A549 (cell line): ENCODE results near the gene NALCN. TPM values are rescaled to one million over a fixed set of nuclear protein-coding genes. Genes with fewer than 3 reads are reported as not detected.
A peak's percentile ranks its signal among the peaks of the same experiment; 100 is the strongest.

Experiments used
- ATAC-seq, 2 experiments: fragments of 200-7000 bp in 1 of 2; fragments of >200 bp in 1 of 2; cut with Nextera tagmentation in 1 of 2; cut with Tn5 transposase in 1 of 2; 3 replicates each; pipeline versions ENCODE4 v1.8.0 to v1.9.1; 2018 to 2020; ENCODE audit warnings: mild to moderate bottlenecking in 1 of 2, moderate library complexity in 1 of 2
- CTCF ChIA-PET: fragments of 300-600 bp; sonication (Branson Sonifier 250); formaldehyde crosslinking; extraction: SDS; loops from one replicate; lab custom pipeline; 2021; ENCODE audit warnings: antibody characterized with exemption, inconsistent platforms; lab: Yijun Ruan, JAX
- POLR2A ChIA-PET: fragments of 350-600 bp; formaldehyde crosslinking; extraction: SDS; loops from one replicate; lab custom pipeline; 2021; ENCODE audit warnings: antibody characterized with exemption, inconsistent platforms; lab: Yijun Ruan, JAX
- DNase-seq, 2 experiments: peaks; one replicate each; pipeline versions ENCODE4 v3.0.0 to v3.0.0-alpha.2; 2011 to 2016; ENCODE audit warnings: low read depth in 1 of 2, low spot score in 1 of 2
- FAIRE-seq: peaks from 2 replicates; lab custom pipeline; 2011; peaks lifted over from hg19 to GRCh38; lab: Jason Lieb, UNC
- H3K27ac ChIP-seq, 2 experiments: fragments of >200 bp; sonication (Bioruptor Twin); formaldehyde crosslinking; 3 replicates each; pipeline ENCODE4 v1.5.1; 2016 to 2017
- H3K4me1 ChIP-seq: fragments of >200 bp; sonication (Bioruptor Twin); formaldehyde crosslinking; 3 replicates; pipeline ENCODE4 v1.6.1; 2016
- H3K4me2 ChIP-seq: fragments of >200 bp; sonication (Bioruptor Twin); formaldehyde crosslinking; 3 replicates; pipeline ENCODE4 v1.6.1; 2016
- H3K4me3 ChIP-seq: fragments of >200 bp; sonication (Bioruptor Twin); formaldehyde crosslinking; 3 replicates; pipeline ENCODE4 v1.5.1; 2016
- H3K9me3 ChIP-seq: fragments of >200 bp; sonication (Bioruptor Twin); formaldehyde crosslinking; 3 replicates; pipeline ENCODE4 v1.6.1; 2016
- BHLHE40 ChIP-seq: IDR thresholded peaks from 2 replicates; pipeline ENCODE4 v1.6.1; 2012; ENCODE audit warnings: low read depth, low read length, inconsistent platforms
- CBX2 ChIP-seq: fragments of 200-600 bp; sonication (generic); IDR thresholded peaks from 2 replicates; pipeline ENCODE4 v1.6.1; 2016; ENCODE audit warnings: low read depth, mild to moderate bottlenecking, borderline replicate concordance
- CHD2 ChIP-seq: fragments of 150-350 bp; IDR thresholded peaks from 2 replicates; pipeline ENCODE4 v1.6.1; 2014; ENCODE audit warnings: low read length; ENCODE audit not compliant: partially characterized antibody
- EHF ChIP-seq: fragments of 250-450 bp; sonication (Bioruptor Pico); IDR thresholded peaks from 2 replicates; pipeline ENCODE4 v1.5.0; 2020; ENCODE audit warnings: mild to moderate bottlenecking
- EHMT2 ChIP-seq: fragments of 200-600 bp; sonication (generic); IDR thresholded peaks from 2 replicates; pipeline ENCODE4 v1.6.1; 2016; ENCODE audit warnings: antibody characterized with exemption, low read depth, mild to moderate bottlenecking, moderate library complexity
- GATA3 ChIP-seq: IDR thresholded peaks from 2 replicates; pipeline ENCODE4 v1.6.1; 2012; ENCODE audit warnings: borderline replicate concordance
- JUN ChIP-seq, 2 experiments: fragments of >200 bp; sonication (Bioruptor Twin); formaldehyde crosslinking; IDR thresholded peaks; 2 replicates in 1 of 2; 3 replicates in 1 of 2; pipeline ENCODE4 v1.6.1; 2016 to 2017
- JUNB ChIP-seq: fragments of >200 bp; sonication (Bioruptor Twin); formaldehyde crosslinking; IDR thresholded peaks from 2 replicates; pipeline ENCODE4 v1.6.1; 2016
- MYC ChIP-seq: IDR thresholded peaks from 2 replicates; pipeline ENCODE4 v1.6.1; 2012; ENCODE audit warnings: mild to moderate bottlenecking, inconsistent platforms, low read length, improper control_type of control experiment, borderline replicate concordance
- POLR2A ChIP-seq: IDR thresholded peaks from 2 replicates; pipeline ENCODE4 v1.6.1; 2012; ENCODE audit warnings: mild to moderate bottlenecking, low read length
- RAD21 ChIP-seq, 2 experiments: fragments of >200 bp in 1 of 2; sonication (Bioruptor Twin) in 1 of 2; formaldehyde crosslinking in 1 of 2; IDR thresholded peaks in 1 of 2; conservative IDR thresholded peaks in 1 of 2; 2 replicates in 1 of 2; 3 replicates in 1 of 2; pipeline ENCODE4 v1.6.1; 2012 to 2018; ENCODE audit warnings: inconsistent platforms in 1 of 2
- RNF2 ChIP-seq: fragments of 200-600 bp; sonication (generic); IDR thresholded peaks from 2 replicates; pipeline ENCODE4 v1.6.1; 2016; ENCODE audit warnings: low read depth, mild to moderate bottlenecking, antibody characterized with exemption, moderate library complexity, borderline replicate concordance
- TFCP2L1 ChIP-seq: fragments of 250-450 bp; sonication (Bioruptor Pico); IDR thresholded peaks from 2 replicates; pipeline ENCODE4 v1.5.0; 2021; ENCODE audit warnings: mild to moderate bottlenecking
- TP53 ChIP-seq: fragments of 250-450 bp; sonication (Bioruptor Pico); IDR thresholded peaks from 2 replicates; pipeline ENCODE4 v1.5.0; 2021; ENCODE audit warnings: mild to moderate bottlenecking, moderate library complexity
- ZSCAN20 ChIP-seq: fragments of 250-450 bp; sonication (Bioruptor Pico); IDR thresholded peaks from 2 replicates; pipeline ENCODE4 v1.8.0; 2022; ENCODE audit warnings: mild to moderate bottlenecking, moderate library complexity
- WGBS: methylation state at CpG from one replicate; pipeline ENCODE4 v1.1.6; 2017; ENCODE audit errors: missing lambda C conversion rate; 5-methylcytosine and 5-hydroxymethylcytosine counted together
- polyA plus RNA-seq, 4 experiments: library from polyadenylated mRNA; depleted of rRNA in 3 of 4; stranded (reverse); fragments of >200 nt; fragmentation: RNase III in 1 of 4; extraction: RNeasy Plus Mini Kit Qiagen cat#74134 plus additional on column Dnase treatment in 1 of 4; gene quantifications; 2 replicates in 3 of 4; 3 replicates in 1 of 4; pipeline ENCODE4 v1.2.3, GENCODE V29; 2011 to 2017
- TF ChIP-seq, protein P1 (sequence below): fragments of 250-450 bp; sonication (Bioruptor Pico); IDR thresholded peaks from 2 replicates; pipeline ENCODE4 v1.5.0; 2020; ENCODE audit warnings: low read depth, mild to moderate bottlenecking, moderate library complexity
- TF ChIP-seq, protein P2 (sequence below): fragments of 200-600 bp; sonication (generic); IDR thresholded peaks from 2 replicates; pipeline ENCODE4 v1.6.1; 2016; ENCODE audit warnings: antibody characterized with exemption, mild to moderate bottlenecking, moderate library complexity
- TF ChIP-seq, protein P3 (sequence below): IDR thresholded peaks from 2 replicates; pipeline ENCODE4 v1.6.1; 2012
- TF ChIP-seq, protein P4 (sequence below): IDR thresholded peaks from 2 replicates; pipeline ENCODE4 v1.6.1; 2012; ENCODE audit warnings: low read depth, borderline replicate concordance

Gene NALCN
- polyA plus RNA-seq, 2 of the 4 experiments (the other 2 are of a cell fraction): 1.8 to 4.9 TPM

DNA sequence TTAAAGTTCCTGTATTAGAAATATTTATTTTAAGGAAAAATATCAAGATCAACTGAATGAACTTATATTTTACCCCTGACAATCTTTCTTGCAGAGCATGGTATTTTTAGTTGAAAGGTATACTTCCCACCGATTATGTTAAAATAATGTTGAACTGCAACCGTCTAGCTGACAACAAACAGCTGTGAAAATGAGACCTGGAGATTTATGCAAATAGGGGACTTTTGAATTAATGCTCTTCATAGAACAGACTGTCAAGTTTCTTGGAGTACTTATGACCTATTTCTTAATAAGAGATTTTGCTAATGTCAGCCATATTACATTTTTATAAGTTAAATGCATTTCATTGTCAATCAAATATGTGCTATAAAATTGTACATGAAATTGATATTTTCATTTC is 210.9 kb downstream of the NALCN start:
- H3K27ac ChIP-seq: no peak overlapping the region
- no peaks in the 10 kb centered on the region for H3K9me3 ChIP-seq
- FAIRE-seq: no peak
- TF ChIP-seq JUNB (no peak), RAD21 (conservative IDR thresholded peaks at IDR 0.05 in 1 of 2, IDR thresholded peaks at IDR 0.05 in 1 of 2) (no peak), ZSCAN20 (CRISPR knock-in tag) (no peak), EHMT2 (no peak), RNF2 (no peak), MYC (no peak)
- ChIA-PET POLR2A (no interaction called here), CTCF (no interaction called here)
- 87% methylated on average over 2 of the region's 2 CpGs for WGBS
- DNase-seq: no peak
- peaks cover 4% of the 10 kb centered on the region; the same call in 1 of the 3 replicates for H3K4me1 ChIP-seq
- H3K4me2 ChIP-seq: no peak overlapping the region
- ATAC-seq: no peak
- no peak overlapping the region for H3K4me3 ChIP-seq

DNA sequence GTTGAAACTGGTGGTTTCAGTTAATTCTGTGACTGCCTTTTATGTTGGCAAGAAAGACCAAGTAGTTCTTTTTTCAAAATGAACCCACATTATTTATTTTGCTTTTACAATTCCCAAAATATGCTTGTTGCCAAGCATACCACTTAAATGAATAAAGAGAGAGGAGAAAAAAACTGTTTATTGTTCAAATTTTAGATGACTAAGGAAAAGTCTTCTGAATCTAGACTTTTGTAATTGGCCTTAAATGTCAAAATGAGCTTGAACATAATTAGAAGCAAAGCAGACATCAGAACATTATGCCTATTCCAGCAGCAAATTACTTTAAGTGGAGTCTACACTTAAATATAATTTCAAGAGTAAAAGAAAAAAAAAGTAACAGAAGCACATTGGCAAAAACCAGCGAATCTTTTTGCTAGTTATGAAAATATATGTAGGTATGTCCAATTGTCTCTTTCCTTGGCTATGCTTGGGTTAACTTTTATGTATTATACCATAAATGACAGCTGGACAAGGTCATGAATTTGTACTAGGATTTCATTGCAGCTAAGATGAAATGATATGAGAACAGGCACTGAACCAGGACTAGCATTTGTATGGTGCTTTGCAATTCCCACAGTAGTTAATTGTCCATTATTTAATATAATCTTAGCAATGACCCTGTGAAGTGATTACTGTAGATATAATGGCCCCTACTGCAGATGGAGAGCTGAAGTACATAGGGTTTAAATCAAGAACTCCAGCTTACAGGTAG is 211.9 kb downstream of the NALCN start:
- 0 out of 3 replicates have a peak, but pooled peaks cover under 1% of the 10 kb centered on the region for H3K4me1 ChIP-seq
- ATAC-seq (no peak), DNase-seq (no peak), FAIRE-seq (no peak)
- no peak for TF ChIP-seq RNF2
- TF ChIP-seq, protein P1, sequence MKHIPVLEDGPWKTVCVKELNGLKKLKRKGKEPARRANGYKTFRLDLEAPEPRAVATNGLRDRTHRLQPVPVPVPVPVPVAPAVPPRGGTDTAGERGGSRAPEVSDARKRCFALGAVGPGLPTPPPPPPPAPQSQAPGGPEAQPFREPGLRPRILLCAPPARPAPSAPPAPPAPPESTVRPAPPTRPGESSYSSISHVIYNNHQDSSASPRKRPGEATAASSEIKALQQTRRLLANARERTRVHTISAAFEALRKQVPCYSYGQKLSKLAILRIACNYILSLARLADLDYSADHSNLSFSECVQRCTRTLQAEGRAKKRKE (CRISPR knock-in tag): no peak
- WGBS: 51% methylated on average over 1 of the region's 1 CpG
- no peak overlapping the region for H3K27ac ChIP-seq
- CTCF ChIA-PET: no interaction called here
- POLR2A ChIA-PET: no interaction called here
- H3K4me3 ChIP-seq: no peak overlapping the region
- no peaks in the 10 kb centered on the region for H3K9me3 ChIP-seq
- no peak overlapping the region for H3K4me2 ChIP-seq

DNA sequence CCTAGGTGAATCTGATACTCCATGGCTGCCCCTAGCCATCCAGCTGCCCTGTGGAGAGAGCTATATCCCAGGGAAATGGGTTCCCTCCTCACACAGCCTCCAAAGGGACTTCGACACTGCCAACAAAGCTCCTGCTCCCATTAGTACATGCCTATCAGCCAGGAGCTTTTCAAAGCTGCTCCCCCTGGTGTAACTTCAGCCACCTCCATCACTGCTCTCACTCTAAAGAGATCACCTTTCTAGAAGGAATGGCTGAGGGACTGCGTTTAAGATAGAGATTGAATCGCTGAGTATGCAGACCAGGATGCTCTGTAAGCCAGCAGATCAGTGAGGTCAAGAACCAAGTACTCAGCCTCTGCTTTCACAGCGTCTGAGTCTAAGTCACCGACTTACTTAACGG is 213.7 kb downstream of the NALCN start:
- 86% methylated on average over 6 of the region's 6 CpGs for WGBS
- no peaks in the 10 kb centered on the region for H3K4me1 ChIP-seq
- peak in 1 of 2 experiments; percentile 2 for DNase-seq
- FAIRE-seq: no peak
- no peaks in the 10 kb centered on the region for H3K9me3 ChIP-seq
- no peak for TF ChIP-seq POLR2A
- no peak for TF ChIP-seq CHD2
- TF ChIP-seq GATA3: no peak
- no peak for TF ChIP-seq EHF (CRISPR knock-in tag)
- TF ChIP-seq, protein P2, sequence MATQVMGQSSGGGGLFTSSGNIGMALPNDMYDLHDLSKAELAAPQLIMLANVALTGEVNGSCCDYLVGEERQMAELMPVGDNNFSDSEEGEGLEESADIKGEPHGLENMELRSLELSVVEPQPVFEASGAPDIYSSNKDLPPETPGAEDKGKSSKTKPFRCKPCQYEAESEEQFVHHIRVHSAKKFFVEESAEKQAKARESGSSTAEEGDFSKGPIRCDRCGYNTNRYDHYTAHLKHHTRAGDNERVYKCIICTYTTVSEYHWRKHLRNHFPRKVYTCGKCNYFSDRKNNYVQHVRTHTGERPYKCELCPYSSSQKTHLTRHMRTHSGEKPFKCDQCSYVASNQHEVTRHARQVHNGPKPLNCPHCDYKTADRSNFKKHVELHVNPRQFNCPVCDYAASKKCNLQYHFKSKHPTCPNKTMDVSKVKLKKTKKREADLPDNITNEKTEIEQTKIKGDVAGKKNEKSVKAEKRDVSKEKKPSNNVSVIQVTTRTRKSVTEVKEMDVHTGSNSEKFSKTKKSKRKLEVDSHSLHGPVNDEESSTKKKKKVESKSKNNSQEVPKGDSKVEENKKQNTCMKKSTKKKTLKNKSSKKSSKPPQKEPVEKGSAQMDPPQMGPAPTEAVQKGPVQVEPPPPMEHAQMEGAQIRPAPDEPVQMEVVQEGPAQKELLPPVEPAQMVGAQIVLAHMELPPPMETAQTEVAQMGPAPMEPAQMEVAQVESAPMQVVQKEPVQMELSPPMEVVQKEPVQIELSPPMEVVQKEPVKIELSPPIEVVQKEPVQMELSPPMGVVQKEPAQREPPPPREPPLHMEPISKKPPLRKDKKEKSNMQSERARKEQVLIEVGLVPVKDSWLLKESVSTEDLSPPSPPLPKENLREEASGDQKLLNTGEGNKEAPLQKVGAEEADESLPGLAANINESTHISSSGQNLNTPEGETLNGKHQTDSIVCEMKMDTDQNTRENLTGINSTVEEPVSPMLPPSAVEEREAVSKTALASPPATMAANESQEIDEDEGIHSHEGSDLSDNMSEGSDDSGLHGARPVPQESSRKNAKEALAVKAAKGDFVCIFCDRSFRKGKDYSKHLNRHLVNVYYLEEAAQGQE: no peak
- no peak for TF ChIP-seq MYC
- TF ChIP-seq RAD21 (conservative IDR thresholded peaks at IDR 0.05 in 1 of 2, IDR thresholded peaks at IDR 0.05 in 1 of 2): no peak
- TF ChIP-seq, protein P3, sequence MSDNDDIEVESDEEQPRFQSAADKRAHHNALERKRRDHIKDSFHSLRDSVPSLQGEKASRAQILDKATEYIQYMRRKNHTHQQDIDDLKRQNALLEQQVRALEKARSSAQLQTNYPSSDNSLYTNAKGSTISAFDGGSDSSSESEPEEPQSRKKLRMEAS: no peak
- TF ChIP-seq, protein P4, sequence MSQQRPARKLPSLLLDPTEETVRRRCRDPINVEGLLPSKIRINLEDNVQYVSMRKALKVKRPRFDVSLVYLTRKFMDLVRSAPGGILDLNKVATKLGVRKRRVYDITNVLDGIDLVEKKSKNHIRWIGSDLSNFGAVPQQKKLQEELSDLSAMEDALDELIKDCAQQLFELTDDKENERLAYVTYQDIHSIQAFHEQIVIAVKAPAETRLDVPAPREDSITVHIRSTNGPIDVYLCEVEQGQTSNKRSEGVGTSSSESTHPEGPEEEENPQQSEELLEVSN: no peak
- no peak for TF ChIP-seq TFCP2L1 (CRISPR knock-in tag)
- no peak for TF ChIP-seq TP53 (CRISPR knock-in tag)
- TF ChIP-seq BHLHE40: no peak
- TF ChIP-seq CBX2: no peak
- no peak for TF ChIP-seq JUN (IDR thresholded peaks at IDR 0.05)
- H3K4me3 ChIP-seq: no peak overlapping the region
- no peak overlapping the region for H3K27ac ChIP-seq
- H3K4me2 ChIP-seq: no peak overlapping the region
- peak; percentile 34 to 41; a peak in 2 of 6 replicates for ATAC-seq
- ChIA-PET CTCF (no interaction called here), POLR2A (no interaction called here)
